ENCODE results near the gene CKB.

GRCh38 chr14:103495854-103496253, 26.8 kb downstream of the CKB start:
- TF ChIP-seq, protein P1, sequence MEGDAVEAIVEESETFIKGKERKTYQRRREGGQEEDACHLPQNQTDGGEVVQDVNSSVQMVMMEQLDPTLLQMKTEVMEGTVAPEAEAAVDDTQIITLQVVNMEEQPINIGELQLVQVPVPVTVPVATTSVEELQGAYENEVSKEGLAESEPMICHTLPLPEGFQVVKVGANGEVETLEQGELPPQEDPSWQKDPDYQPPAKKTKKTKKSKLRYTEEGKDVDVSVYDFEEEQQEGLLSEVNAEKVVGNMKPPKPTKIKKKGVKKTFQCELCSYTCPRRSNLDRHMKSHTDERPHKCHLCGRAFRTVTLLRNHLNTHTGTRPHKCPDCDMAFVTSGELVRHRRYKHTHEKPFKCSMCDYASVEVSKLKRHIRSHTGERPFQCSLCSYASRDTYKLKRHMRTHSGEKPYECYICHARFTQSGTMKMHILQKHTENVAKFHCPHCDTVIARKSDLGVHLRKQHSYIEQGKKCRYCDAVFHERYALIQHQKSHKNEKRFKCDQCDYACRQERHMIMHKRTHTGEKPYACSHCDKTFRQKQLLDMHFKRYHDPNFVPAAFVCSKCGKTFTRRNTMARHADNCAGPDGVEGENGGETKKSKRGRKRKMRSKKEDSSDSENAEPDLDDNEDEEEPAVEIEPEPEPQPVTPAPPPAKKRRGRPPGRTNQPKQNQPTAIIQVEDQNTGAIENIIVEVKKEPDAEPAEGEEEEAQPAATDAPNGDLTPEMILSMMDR (conservative IDR thresholded peaks at IDR 0.05; ENCODE audit: low read length): no peak
- no peak for TF ChIP-seq EZH2phosphoT487 (IDR thresholded peaks at IDR 0.05; ENCODE audit: borderline replicate concordance, low read depth, low read length)

Measured in OCI-LY7 (cell line).